GM10266 (cell line): ENCODE measurements around the gene KCNK5.

Experiments used
- DNase-seq: peaks from one replicate; pipeline ENCODE4 v3.0.0; 2012; ENCODE audit errors: extremely low spot score
- TF ChIP-seq, protein P1 (sequence below): IDR thresholded peaks from 2 replicates; pipeline ENCODE4 v1.5.1; 2012; ENCODE audit warnings: mild to moderate bottlenecking, low read depth; ENCODE audit not compliant: control insufficient read depth, insufficient read depth; ENCODE audit errors: missing control alignments

Gene KCNK5

DNA sequence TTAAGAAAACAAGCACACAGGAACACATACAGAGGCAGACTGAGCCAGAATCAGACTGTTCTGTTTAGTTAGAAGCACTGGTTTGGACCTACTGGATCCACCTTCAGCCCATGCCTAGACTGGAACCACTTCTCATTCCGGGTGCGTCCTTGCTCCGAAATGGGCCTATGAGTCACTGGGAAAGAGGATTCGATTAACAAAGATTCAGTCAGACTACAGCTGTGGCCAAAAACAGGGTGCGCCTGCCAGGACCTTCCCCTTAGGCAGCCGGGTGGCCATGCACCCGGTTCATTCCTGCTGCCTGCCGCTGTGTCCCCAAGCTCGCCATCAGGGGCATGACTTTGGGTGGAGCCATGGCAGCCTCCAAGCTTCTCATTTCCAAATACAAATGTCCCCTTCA, 14.5 kb upstream of the KCNK5 start:
- TF ChIP-seq, protein P1, sequence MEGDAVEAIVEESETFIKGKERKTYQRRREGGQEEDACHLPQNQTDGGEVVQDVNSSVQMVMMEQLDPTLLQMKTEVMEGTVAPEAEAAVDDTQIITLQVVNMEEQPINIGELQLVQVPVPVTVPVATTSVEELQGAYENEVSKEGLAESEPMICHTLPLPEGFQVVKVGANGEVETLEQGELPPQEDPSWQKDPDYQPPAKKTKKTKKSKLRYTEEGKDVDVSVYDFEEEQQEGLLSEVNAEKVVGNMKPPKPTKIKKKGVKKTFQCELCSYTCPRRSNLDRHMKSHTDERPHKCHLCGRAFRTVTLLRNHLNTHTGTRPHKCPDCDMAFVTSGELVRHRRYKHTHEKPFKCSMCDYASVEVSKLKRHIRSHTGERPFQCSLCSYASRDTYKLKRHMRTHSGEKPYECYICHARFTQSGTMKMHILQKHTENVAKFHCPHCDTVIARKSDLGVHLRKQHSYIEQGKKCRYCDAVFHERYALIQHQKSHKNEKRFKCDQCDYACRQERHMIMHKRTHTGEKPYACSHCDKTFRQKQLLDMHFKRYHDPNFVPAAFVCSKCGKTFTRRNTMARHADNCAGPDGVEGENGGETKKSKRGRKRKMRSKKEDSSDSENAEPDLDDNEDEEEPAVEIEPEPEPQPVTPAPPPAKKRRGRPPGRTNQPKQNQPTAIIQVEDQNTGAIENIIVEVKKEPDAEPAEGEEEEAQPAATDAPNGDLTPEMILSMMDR, result no peak
- no peak for DNase-seq

DNA sequence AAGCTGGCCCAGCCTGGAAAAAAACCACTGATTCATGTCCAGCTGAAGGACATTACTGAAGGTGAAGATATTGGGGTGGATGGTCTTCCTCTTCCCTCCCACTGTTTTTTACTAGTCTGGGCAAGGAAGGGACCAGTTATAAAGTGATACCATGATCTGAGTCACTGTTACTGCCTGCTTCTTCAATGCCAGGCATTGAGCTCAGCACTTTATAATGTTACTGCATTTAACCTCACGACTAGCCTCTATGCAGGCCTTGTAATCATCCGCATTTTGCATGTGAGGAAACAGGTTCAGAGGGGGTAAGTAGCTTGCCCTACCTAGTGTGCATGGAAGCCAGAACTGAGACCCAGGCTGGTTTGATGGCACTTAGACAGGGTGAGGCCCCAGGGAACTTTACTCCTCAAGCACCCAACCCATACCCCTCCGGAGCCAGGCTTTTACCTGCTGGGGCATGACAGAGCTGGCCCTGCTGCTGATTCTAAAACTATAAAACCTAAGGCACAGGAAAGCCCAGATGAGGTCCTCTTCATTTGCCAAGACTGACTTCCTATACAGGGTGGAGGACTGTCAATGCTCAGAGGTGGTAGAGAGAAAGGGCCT, 11.0 kb upstream of the KCNK5 start:
- no peak for DNase-seq
- TF ChIP-seq, protein P1, result no peak

DNA sequence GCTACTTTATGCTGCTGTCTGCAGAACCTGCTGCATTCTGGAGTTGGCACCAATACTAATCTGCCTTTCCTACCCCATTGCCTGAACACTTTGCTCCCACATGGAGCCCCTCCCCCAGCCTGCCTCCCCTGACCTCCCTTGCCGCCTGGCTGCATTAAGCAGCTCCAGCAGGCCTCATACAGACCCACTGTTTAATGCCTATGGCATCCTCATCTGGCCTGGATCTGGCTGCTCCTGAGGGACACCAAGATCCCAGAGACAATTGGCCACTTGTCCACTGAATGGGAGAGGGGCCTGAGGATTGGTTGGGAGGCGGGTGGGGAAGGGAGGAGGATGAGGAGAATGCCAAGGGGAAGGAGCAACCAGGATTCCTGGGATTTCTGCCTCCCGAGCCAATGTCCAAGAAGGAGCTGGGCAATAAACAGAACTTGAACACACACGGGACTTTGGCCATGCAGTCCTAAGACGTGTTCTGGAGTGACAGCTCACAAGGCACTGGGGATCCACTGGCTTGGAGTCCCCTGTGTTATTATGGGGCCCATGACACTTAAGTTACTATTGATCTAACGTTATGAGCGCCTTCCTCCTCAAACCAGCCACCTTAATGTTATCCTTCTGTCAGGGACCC, 10.4 kb upstream of the KCNK5 start:
- no peak for DNase-seq
- TF ChIP-seq, protein P1, result no peak

DNA sequence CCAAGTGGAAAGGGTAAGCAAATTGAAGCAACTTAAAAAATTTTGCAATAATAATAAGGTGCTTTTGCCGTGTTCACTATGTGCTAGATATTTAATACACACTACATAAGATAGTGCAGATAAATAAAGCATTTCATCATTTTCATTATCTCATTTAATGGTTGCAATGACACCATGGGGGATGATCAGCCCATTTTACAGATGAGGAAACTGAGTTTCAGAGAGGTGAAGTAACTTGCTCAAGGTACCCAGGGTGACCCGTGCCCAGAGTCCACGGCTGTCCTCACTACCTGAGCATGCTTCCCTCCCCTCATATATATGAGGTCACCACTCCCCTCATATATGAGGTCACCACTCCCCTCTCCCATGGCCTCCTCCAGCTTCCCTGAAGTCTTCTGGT, 7.5 kb upstream of the KCNK5 start:
- DNase-seq, result no peak
- TF ChIP-seq, protein P1, result no peak

DNA sequence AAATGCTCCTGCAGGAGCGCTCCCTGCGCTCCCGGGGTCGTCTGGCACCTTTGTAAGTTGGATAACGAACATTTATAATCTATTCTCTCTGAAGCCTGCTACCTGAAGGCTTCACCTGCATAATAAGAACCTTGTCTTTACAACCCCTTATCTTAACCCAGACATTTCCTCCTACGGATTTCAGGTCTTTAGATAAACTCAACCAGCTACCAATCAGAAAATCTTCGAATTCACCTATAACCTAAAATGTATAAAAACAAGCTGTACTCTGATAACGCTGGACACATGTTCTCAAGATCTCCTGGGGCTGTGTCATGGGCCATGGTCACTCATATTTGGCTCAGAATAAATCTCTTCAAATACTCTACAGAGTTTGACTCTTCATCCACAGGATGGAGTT, 4.1 kb upstream of the KCNK5 start:
- TF ChIP-seq, protein P1, result no peak
- DNase-seq, result no peak

DNA sequence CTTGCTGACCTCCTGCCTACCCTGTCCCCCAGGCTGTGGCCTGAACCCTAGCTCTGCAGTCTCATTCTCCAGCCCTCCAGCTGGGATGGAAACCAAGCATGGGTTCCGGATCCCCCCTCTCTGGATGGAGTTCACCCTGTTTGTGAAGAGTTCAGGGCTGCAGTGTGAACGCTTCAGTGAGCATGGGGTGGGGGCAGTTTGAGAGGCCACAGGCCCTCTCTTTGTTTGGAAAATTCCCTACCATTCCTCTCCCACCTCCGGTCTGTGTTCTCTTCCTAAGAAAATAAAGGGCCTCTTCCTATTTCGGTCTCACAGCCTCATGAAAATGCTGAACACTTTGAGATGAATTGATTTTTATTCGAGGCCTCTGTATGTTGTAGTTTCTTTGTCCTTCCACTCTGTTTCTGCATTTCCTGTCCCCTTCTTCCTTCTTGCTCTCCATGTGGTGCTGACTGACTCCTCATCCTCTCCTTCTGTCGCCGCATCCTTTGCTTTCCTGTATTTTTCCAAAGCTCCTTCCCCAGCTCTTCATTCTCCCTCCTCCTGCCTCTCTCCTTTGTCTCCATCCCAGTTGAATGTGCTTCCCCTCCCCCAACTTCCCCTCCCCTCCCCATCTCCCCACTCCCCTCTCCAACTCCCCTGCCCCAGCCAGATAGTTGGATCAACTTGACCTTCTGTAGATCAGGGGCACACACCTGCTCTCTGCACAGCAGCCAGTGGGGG, 2.4 kb upstream of the KCNK5 start:
- DNase-seq, result no peak
- TF ChIP-seq, protein P1, result no peak

DNA sequence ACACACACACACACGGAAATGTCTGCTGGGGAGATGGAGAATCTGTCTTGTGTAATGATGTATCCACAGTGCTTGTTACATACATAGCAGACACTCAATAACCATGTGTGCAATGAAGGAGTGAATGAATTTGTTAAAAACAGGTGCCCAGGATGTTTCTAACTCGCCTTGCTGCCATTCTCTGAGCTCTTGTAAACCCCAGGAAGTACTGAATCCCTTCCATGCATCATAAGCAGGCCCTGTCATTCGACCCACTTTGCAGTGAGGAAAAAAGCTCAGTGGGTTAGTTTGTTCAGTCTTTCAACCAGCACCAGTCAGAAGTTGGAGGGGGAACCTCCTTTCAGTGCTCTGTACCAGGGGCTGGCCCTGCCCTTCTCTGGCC, 1.4 kb upstream of the KCNK5 start:
- TF ChIP-seq, protein P1, result no peak
- DNase-seq, result no peak
